Putamen (tissue), 1 donor: Measurements from ENCODE around the gene RTN3.
"Not testable (repeated sequence)": the region's sequence is repeated elsewhere in the genome, so short reads cannot be mapped to it uniquely, and the experiment has no call there.

ENCODE experiments used
- DNase-seq: peaks from one replicate; pipeline ENCODE4 v3.0.0-alpha.2; 2016; ENCODE audit warnings: low spot score

Gene RTN3

DNA sequence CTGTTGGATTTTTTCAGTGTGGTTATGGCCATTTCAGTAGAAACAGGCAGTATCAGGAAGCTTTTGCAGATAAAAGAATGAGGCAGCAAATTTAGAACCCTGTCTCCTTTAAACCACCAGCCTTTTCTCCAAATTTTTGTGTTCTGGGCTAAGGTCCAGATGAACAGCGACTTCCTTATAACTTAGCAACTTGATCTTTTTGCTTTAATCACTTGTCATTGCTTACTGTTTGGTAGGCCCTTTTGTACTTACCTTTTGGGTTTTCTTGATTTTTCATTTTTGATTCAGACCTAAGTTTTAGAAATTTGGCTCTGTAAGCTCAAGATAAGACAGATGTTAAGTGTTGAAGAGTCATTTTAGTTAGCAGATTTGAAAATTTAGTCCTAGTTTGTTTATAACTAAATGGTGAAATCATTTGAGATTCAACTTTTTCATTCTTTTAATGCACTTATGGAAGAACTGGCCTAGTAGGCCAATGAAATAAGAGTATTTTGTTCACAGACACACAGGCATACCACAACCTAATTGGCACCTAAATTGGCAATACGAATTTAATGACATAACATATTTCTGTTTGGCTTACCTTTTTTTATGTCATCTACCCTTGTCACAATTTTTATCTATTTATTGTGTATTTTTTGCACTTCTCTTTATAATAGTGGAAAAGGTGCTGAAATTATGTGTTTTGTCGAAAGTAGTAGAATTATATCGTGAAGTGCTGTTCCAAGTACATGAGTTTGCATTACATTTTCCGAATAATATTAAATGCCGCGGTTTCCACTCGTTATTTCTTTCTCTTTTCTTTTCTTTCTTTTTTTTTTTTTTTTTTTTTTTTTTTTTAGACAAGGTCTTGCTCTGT lies 2.1 kb downstream of the RTN3 start:
- DNase-seq = no peak

DNA sequence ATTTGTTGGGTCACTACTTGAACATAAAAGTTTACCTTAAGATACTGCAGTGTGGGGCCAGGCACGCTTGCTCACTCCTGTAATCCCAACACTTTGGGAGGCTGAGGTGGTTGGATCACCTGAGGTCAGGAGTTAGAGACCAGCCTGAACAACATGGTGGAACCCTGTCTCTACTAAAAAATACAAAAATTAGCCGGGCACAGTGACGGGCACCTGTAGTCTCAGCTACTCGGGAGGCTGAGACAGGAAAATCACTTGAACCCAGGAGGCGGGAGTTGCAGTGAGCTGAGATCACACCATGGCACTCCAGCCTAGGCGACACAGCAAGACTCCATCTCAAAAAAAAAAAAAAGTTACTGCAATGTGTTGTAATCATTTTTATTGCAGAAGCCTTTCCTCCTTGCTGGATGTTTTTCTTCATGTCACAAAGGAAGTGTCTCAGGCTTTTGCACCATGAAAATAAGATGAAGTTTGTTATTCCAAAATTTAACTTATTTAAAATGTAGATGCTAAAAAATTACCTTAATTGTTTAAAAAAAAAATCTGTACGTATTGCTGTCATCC lies 3.9 kb downstream of the RTN3 start:
- DNase-seq = not testable (repeated sequence)

DNA sequence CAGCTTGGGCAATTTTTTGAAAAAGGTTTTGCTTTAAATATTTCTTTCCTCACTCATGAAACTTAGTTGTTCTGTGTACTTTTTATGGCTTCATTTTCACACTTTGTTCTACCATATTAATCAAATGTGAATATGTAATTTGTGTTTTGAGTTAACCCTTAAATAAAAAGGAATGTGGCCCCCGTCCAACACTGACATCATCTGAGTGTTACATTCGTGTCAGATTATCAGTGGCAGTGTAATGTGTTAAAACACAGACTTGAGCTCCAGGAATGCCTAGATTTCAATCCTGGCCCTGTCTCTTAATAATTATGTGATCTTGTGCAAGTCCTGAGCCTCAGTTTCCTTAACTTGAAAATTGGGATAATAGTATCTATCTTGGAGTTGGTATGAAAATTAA lies 5.6 kb downstream of the RTN3 start:
- no peak for DNase-seq

DNA sequence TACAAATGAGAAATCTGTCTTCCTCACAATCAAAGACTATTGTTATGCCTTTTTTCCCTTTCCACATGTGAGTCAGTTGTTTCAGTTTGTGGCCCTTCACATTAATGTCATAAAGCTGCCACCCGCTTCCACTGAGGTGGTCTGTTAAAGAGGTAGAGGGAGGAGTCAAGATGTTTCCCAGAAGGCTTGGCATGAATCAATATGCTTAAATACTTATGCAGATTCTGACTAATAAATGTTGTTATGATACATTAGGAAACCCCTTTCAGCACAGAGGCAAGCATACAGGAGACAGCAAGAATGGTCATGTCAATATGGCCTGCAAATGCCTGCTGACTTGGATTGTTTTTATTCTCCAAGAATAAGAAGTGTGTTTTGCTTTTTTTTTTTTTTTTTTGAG lies 6.5 kb downstream of the RTN3 start:
- no peak for DNase-seq

DNA sequence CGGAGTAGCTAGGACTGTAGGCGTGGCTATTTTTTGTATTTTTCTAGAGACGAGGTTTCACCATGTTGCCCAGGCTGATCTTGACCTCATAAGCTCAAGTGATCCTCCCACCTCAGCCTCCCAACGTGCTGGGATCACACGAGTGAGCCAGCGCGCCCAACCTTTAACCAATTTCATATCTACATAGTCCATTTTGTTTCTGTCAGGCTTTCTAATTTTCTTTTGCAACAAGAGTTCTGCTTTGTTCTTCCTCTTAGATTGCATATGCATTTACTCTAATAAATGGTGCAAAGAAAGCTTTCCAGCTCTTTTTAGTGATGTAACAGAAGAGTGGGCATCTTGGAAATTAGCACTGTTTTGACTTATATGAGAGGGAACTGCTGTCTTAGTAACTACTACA lies 13.3 kb downstream of the RTN3 start:
- no peak for DNase-seq

DNA sequence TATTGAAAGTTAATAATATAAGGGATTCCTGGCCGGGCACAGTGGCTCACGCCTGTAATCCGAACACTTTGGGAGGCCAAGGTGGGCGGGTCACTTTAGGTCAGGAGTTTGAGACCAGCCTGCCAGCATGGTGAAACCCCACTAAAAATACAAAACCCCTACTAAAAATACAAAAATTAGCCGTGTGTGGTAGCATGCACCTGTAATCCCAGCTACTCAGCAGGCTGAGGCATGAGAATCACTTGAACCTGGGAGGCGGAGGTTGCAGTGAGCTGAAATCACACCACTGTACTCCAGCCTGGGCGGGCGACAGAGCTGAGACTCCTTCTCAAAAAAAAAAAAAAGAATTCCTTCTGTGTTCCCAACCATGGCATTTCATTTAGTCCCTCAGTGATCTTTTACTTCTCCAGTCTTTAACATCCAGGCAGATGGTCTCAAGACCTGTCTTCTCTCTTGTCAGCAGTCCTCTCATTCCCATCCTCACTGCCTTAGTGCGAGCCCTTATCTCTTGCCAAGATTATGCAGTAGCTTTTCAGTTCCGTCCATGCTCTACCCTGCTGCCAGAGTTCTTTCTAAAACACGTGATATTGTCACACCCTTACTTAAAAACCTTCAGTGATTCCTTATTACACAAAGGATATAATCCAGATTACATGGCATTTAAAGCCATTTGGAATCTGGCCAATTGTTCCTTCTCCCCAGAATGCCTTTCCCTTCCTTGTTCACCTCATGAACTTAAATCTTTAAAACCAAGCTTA lies 17.9 kb downstream of the RTN3 start:
- no peak for DNase-seq

DNA sequence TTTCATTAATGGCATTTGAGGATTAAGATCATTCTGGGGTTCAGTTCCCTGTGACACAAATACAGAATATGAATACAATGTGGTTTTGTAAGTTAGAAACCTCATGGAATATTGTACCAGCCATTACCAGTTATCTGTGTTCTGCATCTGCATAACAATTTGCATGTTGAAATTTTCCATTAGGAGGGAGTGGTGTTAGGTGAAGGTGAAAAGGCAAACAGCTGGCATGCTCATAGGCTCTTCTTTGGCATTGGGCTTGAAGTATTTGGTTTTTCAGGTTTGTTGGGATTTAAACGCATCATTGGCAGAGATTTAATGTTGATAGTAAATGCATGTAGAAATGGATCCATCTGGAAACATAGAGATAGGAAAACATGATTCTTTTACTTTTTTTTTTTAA lies 18.6 kb downstream of the RTN3 start:
- DNase-seq = no peak

DNA sequence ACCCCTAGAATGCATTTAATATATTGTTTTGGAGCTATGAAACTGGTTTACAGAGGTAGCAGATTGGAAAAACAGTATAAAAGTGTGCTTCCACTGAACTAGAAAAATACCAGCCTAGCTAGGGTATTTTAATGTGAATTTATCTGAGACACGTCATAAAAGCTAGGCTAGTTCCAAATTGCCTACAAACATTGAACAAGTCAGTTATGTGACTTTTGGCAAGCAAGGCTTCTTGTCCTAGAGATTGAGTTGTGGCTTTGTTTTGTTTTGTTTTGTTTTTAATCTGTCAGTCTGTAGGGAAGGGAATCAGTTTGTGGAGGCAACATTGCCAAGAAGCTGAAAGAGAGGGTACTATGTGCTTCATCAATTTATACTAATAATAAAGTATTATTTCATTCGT lies 24.2 kb downstream of the RTN3 start:
- peak; percentile 31 for DNase-seq

DNA sequence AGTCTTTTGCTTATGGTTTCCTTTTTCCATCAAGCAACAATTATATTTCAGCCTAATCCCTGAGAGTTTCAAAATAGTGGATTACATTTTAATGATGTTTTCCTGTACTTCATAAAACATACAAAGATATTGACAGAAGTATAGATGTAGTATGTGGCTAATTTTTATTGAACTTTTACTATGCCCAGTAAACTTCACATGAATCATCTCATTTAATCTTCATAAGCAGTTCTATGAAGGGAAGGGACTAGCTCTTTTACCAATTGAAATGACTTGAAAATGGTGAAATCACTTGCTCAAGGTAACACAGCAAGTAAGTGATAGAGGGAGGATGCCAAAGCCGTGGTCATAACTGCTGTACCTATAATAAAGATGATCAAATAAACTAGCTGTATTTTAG lies 27.5 kb downstream of the RTN3 start:
- no peak for DNase-seq

DNA sequence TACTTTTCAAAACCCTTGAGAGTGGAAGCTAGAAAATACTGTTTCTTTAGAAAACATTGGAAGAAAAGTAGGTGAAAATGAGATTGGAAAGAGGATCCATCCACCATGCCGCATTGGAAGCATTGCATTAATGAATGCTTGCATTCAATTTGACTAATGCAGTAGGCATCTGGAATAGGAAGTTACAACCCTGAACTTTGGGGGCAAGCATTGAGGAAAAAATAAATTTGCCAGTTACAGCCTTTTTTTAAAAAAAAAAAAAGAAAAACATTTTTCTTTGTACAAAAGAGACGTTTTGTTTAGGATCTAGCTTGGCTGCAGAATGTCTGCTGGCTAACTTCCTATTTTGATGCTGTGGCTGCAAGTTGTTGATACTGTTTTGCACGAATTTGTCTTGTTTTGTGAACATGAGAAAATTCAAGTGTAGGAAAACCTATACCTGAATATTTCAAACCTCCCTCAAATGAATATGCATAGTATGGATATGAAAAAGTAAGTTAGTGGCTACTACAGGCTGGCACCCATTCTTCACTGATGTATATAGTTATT lies 28.1 kb downstream of the RTN3 start:
- no peak for DNase-seq

DNA sequence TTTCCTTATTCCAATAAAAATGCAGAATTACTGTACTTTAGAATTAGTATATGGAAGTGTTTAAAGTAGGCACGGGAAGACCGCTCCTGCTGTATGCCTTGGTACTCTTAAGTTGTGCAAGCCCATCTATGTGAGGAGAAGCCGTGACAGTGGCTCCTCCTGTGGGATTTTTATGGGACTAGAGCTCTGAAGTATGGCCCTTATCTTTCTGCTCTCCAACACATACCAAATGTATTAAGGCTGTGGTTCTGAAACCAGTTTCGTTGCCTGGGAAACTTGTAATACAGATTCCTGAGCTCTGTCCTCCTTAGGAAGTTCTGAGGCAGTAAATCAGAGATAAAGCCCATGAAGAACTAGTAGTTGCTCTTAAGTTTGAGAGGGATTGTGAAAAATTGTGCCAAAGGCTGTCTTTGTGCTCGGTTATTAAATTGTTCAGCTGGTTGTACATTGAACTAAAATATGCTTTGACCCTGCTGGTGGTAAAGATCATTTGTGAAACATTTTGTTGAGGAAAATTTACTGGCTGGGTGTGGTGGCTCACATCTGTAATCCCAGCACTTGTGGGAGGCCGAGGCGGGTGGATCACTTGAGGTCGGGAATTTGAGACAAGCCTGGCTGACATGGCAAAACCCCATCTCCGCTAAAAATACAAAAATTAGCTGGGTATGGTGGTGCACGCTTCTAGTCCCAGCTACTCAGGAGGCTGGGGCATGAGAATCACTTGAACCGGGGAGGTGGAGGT lies 29.3 kb downstream of the RTN3 start:
- no peak for DNase-seq

DNA sequence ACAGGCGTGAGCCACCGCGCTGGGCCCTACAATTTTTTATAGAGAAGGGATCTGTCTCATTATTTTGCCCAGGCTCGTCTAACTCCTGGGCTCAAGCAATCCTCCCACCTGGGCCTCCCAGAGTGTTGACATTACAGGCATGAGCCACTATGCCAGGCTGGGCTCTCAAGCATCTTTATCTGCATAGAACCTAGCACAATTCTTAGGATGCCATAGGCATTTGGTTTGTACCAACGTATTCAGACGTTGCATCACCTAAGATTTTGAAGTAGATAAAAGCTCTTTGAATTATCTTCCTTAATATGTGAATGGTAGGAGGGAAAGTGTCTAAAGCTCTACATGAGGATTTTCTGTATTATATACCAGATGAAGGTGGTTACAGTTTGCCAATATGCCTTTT lies 30.5 kb downstream of the RTN3 start:
- DNase-seq = no peak

DNA sequence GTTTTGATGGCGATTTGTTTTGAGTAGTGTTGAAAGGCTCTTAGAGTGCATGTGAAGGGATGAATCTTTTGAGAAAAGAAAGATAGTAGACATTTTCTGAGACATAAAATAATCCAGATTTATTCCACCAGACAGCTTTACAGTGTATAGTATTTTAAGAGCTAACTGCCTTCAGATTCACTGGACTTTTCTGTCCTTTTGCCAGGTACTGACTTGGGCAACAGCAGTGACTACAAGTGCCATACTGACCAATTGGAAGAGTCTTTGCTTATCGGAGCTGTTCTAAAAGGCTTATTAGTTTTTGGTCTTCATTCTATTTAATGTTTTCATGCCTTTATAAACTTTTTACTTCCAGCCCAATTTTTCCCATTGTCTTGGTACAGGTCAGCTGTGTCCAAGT lies 32.5 kb downstream of the RTN3 start:
- no peak for DNase-seq

DNA sequence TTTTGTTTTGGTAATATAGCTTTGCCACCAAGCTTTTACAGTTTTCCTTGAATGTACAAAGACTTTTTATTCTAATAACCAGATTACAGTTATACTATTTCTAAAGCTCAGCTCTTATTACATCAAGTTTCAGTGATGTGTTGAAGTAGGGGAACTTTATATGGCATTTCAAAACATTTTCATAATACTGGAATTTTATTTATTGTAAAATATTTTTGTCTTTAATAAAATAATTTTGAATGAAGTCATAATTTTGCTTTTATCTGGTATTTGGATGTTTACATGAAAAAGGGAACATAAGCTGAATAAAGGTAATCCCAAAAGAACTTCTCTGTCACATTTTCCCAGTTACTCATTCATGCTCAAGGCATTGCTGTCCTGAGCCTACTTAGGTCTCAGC lies 34.7 kb downstream of the RTN3 start:
- no peak for DNase-seq

DNA sequence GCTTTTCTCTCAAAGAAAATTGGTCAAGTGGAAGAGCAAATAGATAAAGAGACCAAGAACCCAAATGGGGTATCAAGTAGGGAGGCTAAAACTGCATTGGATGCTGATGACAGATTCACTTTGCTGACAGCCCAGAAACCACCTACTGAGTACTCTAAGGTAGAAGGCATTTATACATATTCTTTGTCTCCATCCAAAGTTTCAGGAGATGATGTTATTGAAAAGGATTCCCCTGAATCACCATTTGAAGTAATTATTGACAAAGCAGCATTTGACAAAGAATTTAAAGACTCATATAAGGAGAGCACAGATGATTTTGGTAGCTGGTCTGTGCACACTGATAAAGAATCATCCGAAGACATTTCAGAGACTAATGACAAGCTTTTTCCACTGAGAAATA lies 37.7 kb downstream of the RTN3 start:
- no peak for DNase-seq

DNA sequence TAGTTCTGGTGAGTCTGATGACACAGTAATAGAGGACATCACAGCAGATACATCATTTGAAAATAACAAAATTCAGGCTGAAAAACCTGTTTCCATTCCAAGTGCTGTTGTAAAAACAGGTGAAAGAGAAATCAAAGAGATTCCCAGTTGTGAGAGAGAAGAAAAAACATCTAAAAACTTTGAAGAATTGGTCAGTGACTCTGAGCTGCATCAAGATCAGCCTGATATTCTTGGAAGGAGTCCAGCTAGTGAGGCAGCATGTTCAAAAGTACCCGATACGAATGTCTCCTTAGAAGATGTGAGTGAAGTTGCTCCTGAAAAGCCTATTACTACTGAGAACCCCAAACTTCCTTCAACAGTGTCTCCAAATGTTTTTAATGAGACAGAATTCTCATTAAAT lies 38.7 kb downstream of the RTN3 start:
- no peak for DNase-seq

DNA sequence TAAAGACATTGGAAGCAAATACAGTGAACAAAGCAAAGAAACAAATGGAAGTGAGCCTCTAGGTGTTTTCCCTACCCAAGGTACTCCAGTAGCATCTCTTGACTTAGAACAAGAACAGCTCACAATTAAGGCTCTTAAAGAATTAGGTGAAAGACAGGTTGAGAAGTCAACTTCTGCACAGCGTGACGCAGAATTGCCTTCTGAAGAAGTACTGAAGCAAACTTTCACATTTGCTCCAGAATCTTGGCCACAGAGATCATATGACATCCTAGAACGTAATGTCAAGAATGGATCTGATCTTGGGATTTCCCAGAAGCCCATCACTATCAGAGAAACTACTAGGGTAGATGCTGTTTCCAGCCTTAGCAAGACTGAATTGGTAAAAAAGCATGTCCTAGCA lies 39.3 kb downstream of the RTN3 start:
- no peak for DNase-seq

DNA sequence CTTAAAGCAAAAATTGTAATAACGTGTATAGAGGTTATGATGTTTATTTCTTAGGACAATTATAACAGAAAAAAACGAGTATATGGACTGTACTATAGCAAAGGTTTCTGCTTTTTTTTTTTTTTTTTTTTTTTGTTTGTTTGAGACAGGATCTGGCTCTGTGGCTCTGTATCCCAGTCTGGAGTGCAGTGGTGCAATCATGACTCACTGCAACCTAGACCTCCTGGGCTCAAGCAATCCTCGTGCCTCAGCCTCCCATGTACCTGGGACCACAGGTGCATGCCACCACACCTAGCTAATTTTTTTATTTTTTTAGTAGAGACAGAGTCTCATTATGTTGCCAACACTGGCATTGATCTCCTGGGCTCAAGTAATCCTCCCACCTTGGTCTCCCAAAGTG lies 48.0 kb downstream of the RTN3 start:
- no peak for DNase-seq

DNA sequence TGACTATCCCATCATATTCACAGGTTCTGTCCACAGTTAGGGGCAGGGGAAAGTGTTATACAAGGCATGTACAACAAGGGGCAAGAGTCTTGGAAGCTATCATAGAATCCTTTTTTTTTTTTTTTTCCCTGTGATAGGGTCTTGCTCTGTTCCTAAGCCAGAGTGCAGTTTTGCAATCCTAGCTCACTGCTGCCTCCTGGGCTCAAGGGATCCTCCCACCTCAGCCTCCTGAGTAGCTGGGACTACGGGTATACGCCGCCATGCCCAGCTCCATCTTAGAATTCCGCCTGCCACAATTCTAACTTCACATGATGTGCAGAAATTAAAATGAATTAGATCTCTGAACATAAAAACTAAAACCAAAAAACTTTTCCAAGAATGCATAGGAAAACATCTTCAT lies 55.6 kb downstream of the RTN3 start:
- DNase-seq = no peak

DNA sequence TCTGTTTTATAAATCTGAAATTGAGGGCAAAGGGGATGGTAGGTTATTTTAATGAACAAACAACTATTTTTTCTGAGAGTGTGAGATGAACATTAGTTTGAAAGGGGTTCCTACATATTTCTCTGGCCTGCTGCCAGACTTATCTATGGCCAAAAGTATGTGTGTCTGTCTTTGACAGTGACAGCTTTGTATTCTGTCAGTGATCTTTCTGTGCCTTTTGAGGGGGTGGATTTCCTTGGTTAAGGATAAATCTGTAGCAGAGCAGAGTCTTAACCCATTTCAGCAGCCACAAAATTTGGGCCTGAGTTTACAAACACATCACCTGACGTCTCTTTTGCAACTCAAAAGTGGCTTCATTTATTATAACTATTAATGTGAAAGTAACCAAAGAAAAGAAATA lies 56.4 kb downstream of the RTN3 start:
- DNase-seq = no peak

DNA sequence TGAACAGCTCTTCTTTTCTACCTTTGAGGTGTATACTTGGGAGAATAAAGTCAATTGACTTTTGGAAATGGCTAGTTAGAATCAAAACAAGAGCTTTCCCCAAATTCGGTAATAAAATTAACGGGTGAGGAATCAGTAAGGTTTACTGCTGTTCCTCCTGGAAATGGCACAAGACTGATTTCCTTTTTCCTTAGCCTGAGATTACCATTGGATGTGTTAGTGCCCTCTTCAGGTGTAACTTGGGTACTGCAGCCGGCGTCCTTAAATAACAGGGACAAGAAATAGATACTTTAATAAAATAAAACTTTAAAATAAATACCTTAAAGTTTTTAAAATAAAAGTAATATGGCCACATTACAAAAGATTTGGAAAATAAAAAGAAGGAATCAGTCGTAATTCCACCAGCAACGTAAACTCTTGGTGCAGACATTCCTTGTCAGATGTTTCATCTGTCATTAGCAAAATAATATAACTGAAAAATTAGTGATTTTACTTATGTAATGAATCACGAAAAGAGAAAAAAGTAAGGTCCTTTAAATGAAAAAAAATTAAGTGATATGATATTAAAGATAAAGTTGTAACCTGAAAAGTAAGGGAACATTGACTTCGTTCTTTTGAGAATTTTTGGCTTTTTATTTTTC lies 57.5 kb downstream of the RTN3 start:
- DNase-seq = peak; percentile 75
